B cell (primary cell): ENCODE results near the gene SPDYA. TPM values are rescaled to one million over a fixed set of nuclear protein-coding genes. Genes with fewer than 3 reads are reported as not detected.

Experiments used
- ATAC-seq: fragments of 200-7000 bp; cut with Tn5 transposase; one replicate; pipeline ENCODE4 v1.10.0; 2021; ENCODE audit warnings: low read depth, mild to moderate bottlenecking, moderate number of reproducible peaks, moderate library complexity
- CTCF ChIA-PET: fragments of 350-600 bp; sonication (Branson Sonifier 250); formaldehyde crosslinking; loops from one replicate; lab custom pipeline; 2021; ENCODE audit warnings: antibody characterized with exemption, inconsistent platforms; lab: Charles Lee
- POLR2A ChIA-PET: fragments of 350-600 bp; sonication (Branson Sonifier 250); formaldehyde crosslinking; loops from one replicate; lab custom pipeline; 2021; ENCODE audit warnings: antibody characterized with exemption; lab: Charles Lee
- DNase-seq: peaks from one replicate; pipeline ENCODE4 v3.0.0; 2013
- H2AFZ ChIP-seq: 2 replicates; pipeline ENCODE4 v1.6.1; 2012; ENCODE audit warnings: mild to moderate bottlenecking, low read depth, low read length; ENCODE audit not compliant: insufficient read depth, poor library complexity, severe bottlenecking
- H3K27ac ChIP-seq, 2 donors: 1 replicate in 1 of 2; 2 replicates in 1 of 2; pipeline ENCODE4 v1.5.1; 2012 to 2013; ENCODE audit warnings: low read length in 2 of 2, mild to moderate bottlenecking in 2 of 2, moderate library complexity in 1 of 2
- H3K27me3 ChIP-seq, 4 experiments: fragments of 200-600 bp in 1 of 4; sonication (generic) in 1 of 4; replicated peaks in 1 of 4; 1 replicate in 2 of 4; 2 replicates in 2 of 4; pipeline versions ENCODE4 v1.6.1 to v1.7.0; 2013 to 2016; ENCODE audit warnings: low read length in 3 of 4, mild to moderate bottlenecking in 2 of 4, mixed read lengths in 1 of 4, moderate library complexity in 1 of 4; ENCODE audit not compliant: insufficient read depth in 4 of 4, control insufficient read depth in 3 of 4; ENCODE audit errors: control extremely low read depth in 1 of 4
- H3K36me3 ChIP-seq, 2 experiments: replicated peaks in 1 of 2; 1 replicate in 1 of 2; 2 replicates in 1 of 2; pipeline versions ENCODE4 v1.6.1 to v1.7.1; 2013; ENCODE audit warnings: low read length in 1 of 2; ENCODE audit not compliant: insufficient read depth in 2 of 2, control insufficient read depth in 1 of 2; ENCODE audit errors: control extremely low read depth in 1 of 2, extremely low read depth in 1 of 2
- H3K4me1 ChIP-seq, 2 donors: fragments of 200-600 bp in 1 of 2; sonication (generic) in 1 of 2; 1 replicate in 1 of 2; 2 replicates in 1 of 2; pipeline versions ENCODE4 v1.5.1 to v1.6.1; 2013 to 2017; ENCODE audit warnings: low read length in 2 of 2; ENCODE audit not compliant: control insufficient read depth in 2 of 2, insufficient read depth in 2 of 2
- H3K4me2 ChIP-seq: replicated peaks from 2 replicates; pipeline ENCODE3; 2012; ENCODE audit warnings: mild to moderate bottlenecking, low read depth, low read length; ENCODE audit not compliant: poor library complexity, severe bottlenecking
- H3K4me3 ChIP-seq, 5 experiments: fragments of 200-600 bp in 1 of 5; sonication (generic) in 1 of 5; 1 replicate in 3 of 5; 2 replicates in 2 of 5; pipeline versions ENCODE4 v1.5.1 to v1.7.0; 2011 to 2016; ENCODE audit warnings: low read length in 4 of 5, mild to moderate bottlenecking in 4 of 5, low read depth in 2 of 5, control low read depth in 1 of 5, moderate library complexity in 1 of 5; ENCODE audit not compliant: insufficient read depth in 1 of 5; ENCODE audit errors: control extremely low read depth in 1 of 5, extremely low read depth in 1 of 5
- H3K79me2 ChIP-seq: fragments of 200-600 bp; sonication (generic); one replicate; pipeline ENCODE4 v1.6.0; 2016; ENCODE audit warnings: low read length; ENCODE audit not compliant: control insufficient read depth, insufficient read depth
- H3K9ac ChIP-seq: fragments of 200-600 bp; sonication (generic); 2 replicates; pipeline ENCODE4 v1.6.1; 2017; ENCODE audit warnings: mild to moderate bottlenecking, low read length, moderate library complexity
- H3K9me3 ChIP-seq, 3 donors: one replicate each; pipeline versions ENCODE4 v1.6.1 to v1.7.1; 2013; ENCODE audit warnings: low read length in 2 of 3; ENCODE audit not compliant: control insufficient read depth in 2 of 3, insufficient read depth in 1 of 3; ENCODE audit errors: control extremely low read depth in 1 of 3
- H4K20me1 ChIP-seq: 2 replicates; pipeline ENCODE4 v1.6.0; 2012; ENCODE audit warnings: mild to moderate bottlenecking, low read length; ENCODE audit not compliant: insufficient read depth, control insufficient read depth, poor library complexity, severe bottlenecking
- H3K27ac Mint-ChIP-seq: one replicate; pipeline ENCODE4 v1.8.0; 2021; ENCODE audit warnings: mixed read lengths
- H3K27me3 Mint-ChIP-seq: one replicate; pipeline ENCODE4 v1.8.0; 2021; ENCODE audit warnings: mixed read lengths
- H3K4me1 Mint-ChIP-seq: one replicate; pipeline ENCODE4 v1.8.0; 2021; ENCODE audit warnings: mixed read lengths
- H3K4me3 Mint-ChIP-seq: one replicate; pipeline ENCODE4 v1.8.0; 2021; ENCODE audit warnings: mixed read lengths
- H3K9me3 Mint-ChIP-seq: one replicate; pipeline ENCODE4 v1.8.0; 2022; ENCODE audit warnings: mixed read lengths; ENCODE audit not compliant: insufficient read depth
- EZH2 ChIP-seq: IDR thresholded peaks from 2 replicates; pipeline ENCODE4 v1.6.1; 2012; ENCODE audit warnings: borderline replicate concordance, low read depth, mild to moderate bottlenecking, moderate library complexity, low read length; ENCODE audit not compliant: insufficient read depth, poor library complexity, severe bottlenecking
- WGBS: methylation state at CpG from one replicate; pipeline ENCODE4 v1.1.5; 2013; ENCODE audit warnings: missing lambda C conversion rate; ENCODE audit not compliant: insufficient coverage; 5-methylcytosine and 5-hydroxymethylcytosine counted together
- intact Hi-C: fragments of 100-400 bp; cut with micrococcal nuclease; formaldehyde crosslinking; loops from one replicate; pipeline ENCODE4 v1.10.0; 2022
- polyA plus RNA-seq: library from polyadenylated mRNA; depleted of rRNA; stranded (reverse); fragments of >200 nt; gene quantifications from 2 replicates; pipeline ENCODE4 v1.2.3, GENCODE V29; 2012
- total RNA-seq, 2 donors: library from RNA; stranded (reverse); fragments of 120-200 nt in 1 of 2; gene quantifications; 1 replicate in 1 of 2; 2 replicates in 1 of 2; pipeline versions ENCODE4 v1.2.3 to v1.2.4, GENCODE V29; 2013 to 2022
- TF ChIP-seq, protein P1 (sequence below): fragments of 200-600 bp; IDR thresholded peaks from one replicate; pipeline ENCODE4 v1.8.0; 2022; ENCODE audit warnings: antibody characterized with exemption, mild to moderate bottlenecking

The SPDYA gene
- total and polyA plus RNA-seq, 2 donors (not counting 1 experiment from before 2014, with no cell fraction given), result 3.5 TPM; not detected in 1

DNA sequence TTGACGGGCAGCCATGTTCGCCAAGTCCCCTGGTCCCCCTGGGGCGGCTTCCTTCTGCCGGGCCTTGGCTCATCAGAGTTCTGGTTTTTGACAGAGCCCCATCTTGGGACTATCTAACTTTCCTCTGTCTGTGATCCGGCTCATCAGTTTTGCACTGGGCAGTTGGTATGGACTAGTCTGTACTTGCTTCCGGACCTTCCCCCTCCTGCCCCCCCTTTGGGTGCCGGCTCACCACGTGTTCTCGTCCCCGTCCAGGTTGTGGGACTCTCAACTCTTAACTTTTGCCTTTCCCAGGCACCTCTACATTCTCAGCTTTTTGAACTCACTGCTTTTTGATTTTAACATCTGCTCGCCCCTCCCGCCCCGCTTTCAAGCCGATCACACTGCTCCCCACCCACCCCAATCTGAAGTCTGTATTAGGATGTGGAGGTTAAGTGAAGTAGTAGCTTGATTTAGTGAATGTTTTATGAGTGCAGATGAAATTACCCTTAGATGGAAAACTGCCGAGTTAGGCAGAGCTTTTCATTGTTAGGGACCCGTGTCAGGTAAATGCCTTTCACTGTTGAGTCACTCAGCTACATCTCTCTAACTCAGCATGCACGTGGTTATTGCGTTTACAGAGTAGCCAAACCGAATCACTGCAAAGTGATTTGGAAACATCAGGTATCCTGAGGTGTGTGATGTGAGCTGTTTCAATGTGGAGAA, 84.7 kb downstream of the SPDYA start:
- H3K27ac ChIP-seq, result peak overlapping the region; percentile 26 to 81
- peak overlapping the region; percentile 82 for H3K4me2 ChIP-seq
- TF ChIP-seq, protein P1, sequence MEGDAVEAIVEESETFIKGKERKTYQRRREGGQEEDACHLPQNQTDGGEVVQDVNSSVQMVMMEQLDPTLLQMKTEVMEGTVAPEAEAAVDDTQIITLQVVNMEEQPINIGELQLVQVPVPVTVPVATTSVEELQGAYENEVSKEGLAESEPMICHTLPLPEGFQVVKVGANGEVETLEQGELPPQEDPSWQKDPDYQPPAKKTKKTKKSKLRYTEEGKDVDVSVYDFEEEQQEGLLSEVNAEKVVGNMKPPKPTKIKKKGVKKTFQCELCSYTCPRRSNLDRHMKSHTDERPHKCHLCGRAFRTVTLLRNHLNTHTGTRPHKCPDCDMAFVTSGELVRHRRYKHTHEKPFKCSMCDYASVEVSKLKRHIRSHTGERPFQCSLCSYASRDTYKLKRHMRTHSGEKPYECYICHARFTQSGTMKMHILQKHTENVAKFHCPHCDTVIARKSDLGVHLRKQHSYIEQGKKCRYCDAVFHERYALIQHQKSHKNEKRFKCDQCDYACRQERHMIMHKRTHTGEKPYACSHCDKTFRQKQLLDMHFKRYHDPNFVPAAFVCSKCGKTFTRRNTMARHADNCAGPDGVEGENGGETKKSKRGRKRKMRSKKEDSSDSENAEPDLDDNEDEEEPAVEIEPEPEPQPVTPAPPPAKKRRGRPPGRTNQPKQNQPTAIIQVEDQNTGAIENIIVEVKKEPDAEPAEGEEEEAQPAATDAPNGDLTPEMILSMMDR, result no peak
- TF ChIP-seq EZH2, result no peak
- Mint-ChIP-seq H3K4me3 (peak overlapping the region; percentile 90), H3K27me3 (no peaks in the 10 kb centered on the region), H3K9me3 (no peaks in the 10 kb centered on the region), H3K27ac (peak overlapping the region; percentile 83), H3K4me1 (peaks cover 47% of the 10 kb centered on the region)
- peak overlapping the region; percentile 97 for H2AFZ ChIP-seq
- no peak for ATAC-seq
- H4K20me1 ChIP-seq, result peaks cover 44% of the 10 kb centered on the region
- H3K9me3 ChIP-seq, result peaks cover 0 to 9% (median 0%) of the 10 kb centered on the region in 3 donors
- peak overlapping the region; percentile 97 for H3K9ac ChIP-seq
- DNase-seq, result peak; percentile 10
- no peaks in the 10 kb centered on the region for H3K27me3 ChIP-seq
- H3K36me3 ChIP-seq, result no peaks in the 10 kb centered on the region
- ChIA-PET POLR2A (interaction anchor here (3.7 kb wide), 1 partner anchor 25 kb away, joined by 35 read pairs; the partner anchor contains the start of gene TRMT61B), CTCF (interaction anchor here (0.6 to 2.2 kb wide), 4 partner anchors 25 to 302 kb away, joined by 3 to 10 read pairs (median 4); partner anchors contain the start of genes PPP1CB and TRMT61B)
- H3K4me3 ChIP-seq, result peak overlapping the region; percentile 64 to 89 (median 84)
- WGBS, result 0% methylated on average over 10 of the region's 19 CpGs
- intact Hi-C loops, result loop anchor here (2.0 to 10.0 kb wide), 2 partner anchors 501 to 1005 kb away; partner anchors contain the start of genes BABAM2, FOSL2 and RBKS
- peaks cover 64% of the 10 kb centered on the region for H3K79me2 ChIP-seq
- peaks cover 26 to 30% of the 10 kb centered on the region in 2 donors for H3K4me1 ChIP-seq

DNA sequence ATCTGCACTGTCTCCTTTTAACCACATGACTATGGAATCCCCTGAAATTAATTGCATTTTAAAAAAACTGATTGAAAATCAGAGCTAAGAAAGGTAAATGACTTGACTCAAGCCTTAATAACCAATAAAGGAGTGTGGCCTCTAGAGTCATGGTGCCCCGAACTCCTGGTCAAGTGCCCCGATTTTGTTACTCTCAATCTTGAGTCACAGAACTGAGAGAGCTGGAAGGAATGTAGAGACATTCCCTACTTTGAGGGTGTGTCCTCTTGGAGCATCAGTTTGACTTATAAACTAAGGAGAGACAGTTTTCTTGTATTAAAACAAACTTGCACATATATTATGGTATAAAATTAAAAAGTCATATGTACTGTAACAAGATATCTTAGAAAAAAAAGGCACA, 86.3 kb downstream of the SPDYA start:
- Histone ChIP-seq H3K4me2 (peak overlapping the region; percentile 82), H3K9ac (no peak overlapping the region), H3K36me3 (peaks cover 0 to under 1% of the 10 kb centered on the region in 2 experiments), H3K9me3 (peaks cover 0 to 9% (median 0%) of the 10 kb centered on the region in 3 donors), H3K27me3 (no peaks in the 10 kb centered on the region), H4K20me1 (peaks cover 51% of the 10 kb centered on the region), H3K4me3 (no peak overlapping the region), H3K27ac (no peak overlapping the region), H3K79me2 (peaks cover 77% of the 10 kb centered on the region), H2AFZ (no peak overlapping the region), H3K4me1 (peaks cover 26 to 30% of the 10 kb centered on the region in 2 donors)
- CTCF ChIA-PET, result interaction anchor here (1.7 to 2.2 kb wide), 2 partner anchors 26 to 303 kb away, joined by 3 to 10 read pairs; partner anchors contain the start of gene TRMT61B
- Mint-ChIP-seq H3K27me3 (no peaks in the 10 kb centered on the region), H3K4me1 (peaks cover 56% of the 10 kb centered on the region), H3K9me3 (no peaks in the 10 kb centered on the region), H3K4me3 (no peak overlapping the region), H3K27ac (no peak overlapping the region)
- ATAC-seq, result no peak
- POLR2A ChIA-PET, result interaction anchor here (1.0 kb wide), 1 partner anchor 27 kb away, joined by 3 read pairs; the partner anchor contains the start of gene TRMT61B
- intact Hi-C loops, result loop anchor here (10.0 kb wide), 1 partner anchor 502 kb away; the partner anchor contains the start of gene FOSL2
- WGBS, result 64% methylated on average over 2 of the region's 2 CpGs
- no peak for DNase-seq
- TF ChIP-seq, protein P1, result no peak
- TF ChIP-seq EZH2, result no peak
